Activated CD4-positive, CD25-positive, alpha-beta regulatory T cell treated with anti-CD3 and anti-CD28 coated beads, Interleukin-2, amount 50 U/mL, for 16 hours (primary cell): Measurements from ENCODE around the gene PTPN6.

Experiments
- DNase-seq: peaks from one replicate; pipeline ENCODE4 v3.0.0-alpha.2; 2020; ENCODE audit warnings: low read depth, low spot score

The PTPN6 gene

GRCh38 chr12:6970096-6970527 lies 19.0 kb downstream of the PTPN6 start:
- no peak for DNase-seq

- DNase-seq: no peak
Measured at GRCh38 chr12:6974180-6974579, 23.0 kb downstream of the PTPN6 start.

DNA sequence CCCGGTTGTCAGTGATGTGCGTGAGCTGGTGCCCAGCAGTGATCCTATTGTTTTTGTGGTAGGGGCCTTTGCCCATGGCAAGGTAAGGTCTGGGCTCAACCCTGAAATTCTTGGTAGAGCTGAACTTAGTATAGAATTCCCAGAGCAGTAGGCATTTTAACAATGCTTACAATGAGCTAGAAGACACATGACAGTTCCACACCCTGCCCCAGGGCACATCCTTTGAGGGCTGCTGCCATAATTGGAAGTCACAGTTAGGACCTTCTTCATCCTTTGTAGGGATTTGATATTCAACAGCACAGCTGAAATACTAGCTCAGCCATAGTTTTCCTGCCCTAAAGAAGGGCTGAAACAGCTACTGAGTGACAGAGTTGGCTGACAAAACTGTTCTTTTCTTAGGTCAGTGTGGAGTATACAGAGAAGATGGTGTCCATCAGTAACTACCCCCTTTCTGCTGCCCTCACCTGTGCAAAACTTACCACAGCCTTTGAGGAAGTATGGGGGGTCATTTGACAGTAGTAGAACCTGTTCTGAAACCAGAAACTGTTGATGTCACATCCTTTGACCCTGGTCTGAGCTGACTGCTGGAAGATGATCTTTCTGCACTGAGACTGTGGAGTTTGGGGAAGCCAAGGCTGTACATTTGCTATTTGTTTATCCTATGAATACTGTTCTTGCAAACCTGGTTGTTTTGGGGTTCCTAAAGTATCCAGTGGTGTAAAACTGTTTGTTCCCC lies 24.3 kb downstream of the PTPN6 start:
- no peak for DNase-seq

DNA sequence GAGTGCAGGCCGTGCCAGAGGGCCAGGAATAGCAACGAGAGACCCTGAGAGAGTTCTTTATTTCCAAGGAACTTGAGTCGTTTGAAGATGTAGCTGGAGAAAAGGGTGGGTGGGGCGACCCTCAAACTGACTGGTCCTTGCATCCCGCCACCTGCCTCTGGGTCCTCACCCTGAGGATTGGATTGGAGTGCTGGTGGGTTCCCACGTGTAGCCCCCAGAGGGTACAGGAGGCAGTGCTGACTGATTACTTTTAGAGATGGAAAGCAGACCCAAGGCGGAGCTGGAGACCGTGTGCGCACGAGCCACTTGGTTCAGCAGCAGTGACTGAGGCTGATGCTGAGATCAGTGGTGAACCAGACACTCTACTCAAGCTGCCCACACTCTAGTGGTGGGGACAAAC lies 26.5 kb downstream of the PTPN6 start:
- DNase-seq: no peak

- no peak for DNase-seq
Measured at GRCh38 chr12:6978188-6978587, 27.0 kb downstream of the PTPN6 start.

- DNase-seq: no peak
Measured at GRCh38 chr12:6978611-6979011, 27.5 kb downstream of the PTPN6 start.

DNA sequence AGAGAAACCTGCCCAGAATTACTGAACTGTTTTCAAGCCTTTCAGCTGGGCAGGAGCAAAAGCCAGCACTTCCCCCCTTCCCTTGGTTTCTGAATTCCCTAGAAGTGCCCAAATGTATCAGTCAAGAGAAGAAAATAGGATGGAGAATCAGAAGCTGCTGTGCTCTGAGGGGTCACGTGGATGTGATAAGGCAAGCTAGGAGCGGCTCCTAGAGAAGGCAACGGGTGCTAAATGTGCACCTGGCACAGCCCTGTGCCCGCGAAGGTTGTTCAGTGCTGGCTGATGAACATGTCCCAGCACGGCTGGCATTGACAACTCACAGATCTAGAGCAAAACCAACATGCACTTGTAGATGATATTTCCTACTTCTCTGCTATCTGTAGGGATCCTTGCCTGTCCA lies 27.9 kb downstream of the PTPN6 start:
- DNase-seq: no peak

GRCh38 chr12:6979453-6979852 lies 28.3 kb downstream of the PTPN6 start:
- no peak for DNase-seq

DNA sequence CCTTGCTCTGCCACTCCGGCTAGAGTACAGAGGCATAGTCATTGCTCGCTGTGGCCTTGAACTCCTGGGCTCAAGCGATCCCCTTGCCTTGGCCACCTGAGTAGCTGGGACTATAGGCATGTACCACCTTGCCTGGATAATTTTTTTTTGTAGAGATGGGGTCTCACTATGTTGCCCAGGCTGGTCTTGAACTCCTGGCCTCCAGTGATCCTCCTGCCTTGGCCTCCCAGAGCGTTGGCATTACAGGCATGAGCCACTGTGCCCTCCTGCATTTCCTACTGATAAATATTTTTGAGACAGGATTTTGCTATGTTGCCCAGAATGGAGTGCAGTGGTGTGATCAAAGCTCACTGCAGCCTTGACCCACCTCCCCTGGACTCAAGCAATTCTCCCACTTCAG lies 28.9 kb downstream of the PTPN6 start:
- no peak for DNase-seq

GRCh38 chr12:6980740-6981139 lies 29.6 kb downstream of the PTPN6 start:
- DNase-seq: no peak

GRCh38 chr12:6981152-6982052 lies 30.2 kb downstream of the PTPN6 start:
- DNase-seq: no peak

DNA sequence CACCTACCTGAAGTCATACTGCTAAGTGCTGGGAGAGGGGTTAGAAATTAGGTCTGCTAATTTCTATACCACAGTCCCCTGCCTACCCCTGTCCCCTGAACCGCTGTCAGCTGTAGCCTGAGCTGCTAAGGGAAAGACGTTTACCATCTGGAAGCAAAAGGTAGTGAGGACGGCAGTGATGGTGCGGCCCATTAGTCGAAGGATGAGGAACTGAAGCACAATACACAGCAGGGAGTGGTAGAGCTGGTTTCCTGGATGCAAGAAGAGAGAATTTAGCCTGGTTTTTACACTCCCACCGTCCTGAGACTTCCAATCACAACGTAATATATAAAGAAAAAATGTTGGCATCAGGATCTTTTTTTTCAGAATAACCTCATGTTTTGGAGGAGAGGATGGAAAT lies 31.4 kb downstream of the PTPN6 start:
- no peak for DNase-seq

GRCh38 chr12:6987956-6988553 lies 36.9 kb downstream of the PTPN6 start:
- DNase-seq: no peak

GRCh38 chr12:6996040-6996441 lies 44.9 kb downstream of the PTPN6 start:
- no peak for DNase-seq

- no peak for DNase-seq
Measured at GRCh38 chr12:6998715-6999451, 47.7 kb downstream of the PTPN6 start.

DNA sequence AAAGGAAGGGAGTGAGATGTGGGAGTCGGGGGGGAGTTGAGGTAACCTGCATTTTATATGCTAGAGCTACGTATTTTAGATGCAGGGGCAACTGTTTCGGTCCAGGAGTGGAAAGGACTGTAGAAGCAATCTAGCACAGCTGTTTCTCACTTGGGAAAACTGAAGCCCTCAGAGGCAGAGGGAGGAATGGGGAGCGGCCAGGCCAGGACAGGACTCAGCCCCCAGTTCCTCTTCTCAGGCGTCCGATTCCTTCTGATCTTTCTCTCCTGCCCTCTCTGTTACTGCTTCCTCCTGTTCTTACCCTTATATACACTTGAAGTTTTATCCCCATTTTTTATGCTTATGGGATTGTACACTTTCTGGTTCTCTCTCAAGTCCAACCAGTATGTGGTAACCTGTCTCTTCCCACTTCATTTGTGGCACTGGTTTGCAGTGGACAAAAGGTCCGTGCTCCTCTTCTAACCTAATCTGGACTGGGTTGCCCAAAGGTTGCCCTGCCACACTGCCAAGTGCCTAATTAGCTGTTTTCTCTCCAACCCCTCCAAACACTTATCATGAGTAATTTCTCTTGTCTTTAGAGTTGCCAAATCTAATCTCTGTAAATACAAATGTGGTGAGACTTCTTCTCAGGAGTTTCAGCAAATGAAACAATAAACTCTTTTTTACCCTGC lies 50.9 kb downstream of the PTPN6 start:
- DNase-seq: no peak

DNA sequence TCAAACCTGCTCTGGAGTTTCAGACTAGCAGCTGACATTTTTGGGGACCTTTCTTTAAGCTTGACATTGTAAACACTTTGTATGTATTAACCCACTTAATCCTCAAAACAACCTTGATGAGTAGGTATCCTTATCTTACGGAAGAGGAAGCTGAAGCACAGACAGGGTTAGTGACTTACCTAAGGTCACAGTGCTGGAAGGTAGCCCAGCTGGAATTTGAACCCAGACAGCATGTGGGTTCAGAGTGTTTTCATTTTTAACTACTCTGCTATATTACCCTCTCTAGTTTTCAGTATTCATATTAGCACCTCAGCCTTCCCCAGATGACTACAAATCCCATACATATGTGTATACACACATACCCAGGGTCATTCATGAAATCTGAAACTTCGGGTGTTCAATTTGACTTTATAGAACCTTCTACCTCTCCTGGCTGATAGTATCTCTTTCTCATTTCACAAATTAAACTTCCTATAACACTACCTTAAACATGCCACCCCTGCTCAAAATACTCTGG lies 53.2 kb downstream of the PTPN6 start:
- DNase-seq: no peak

GRCh38 chr12:7004840-7005239 lies 53.7 kb downstream of the PTPN6 start:
- DNase-seq: no peak

- DNase-seq: no peak
Measured at GRCh38 chr12:7005311-7005710, 54.2 kb downstream of the PTPN6 start.

GRCh38 chr12:7006639-7007038 lies 55.5 kb downstream of the PTPN6 start:
- no peak for DNase-seq

- no peak for DNase-seq
Measured at GRCh38 chr12:7008864-7009263, 57.7 kb downstream of the PTPN6 start.
